GM18951 (cell line): ENCODE data around the gene SHANK1.

ENCODE experiments used
- POLR2A ChIP-seq: IDR thresholded peaks from 4 replicates; pipeline ENCODE4 v1.6.1; 2011; ENCODE audit warnings: mild to moderate bottlenecking; ENCODE audit not compliant: insufficient read length, insufficient read depth; ENCODE audit errors: extremely low read depth
- in situ Hi-C: fragments of 300-500 bp; cut with MboI; formaldehyde crosslinking; loops from one replicate; pipeline ENCODE4 v1.12.0; 2022; ENCODE audit warnings: low sequenced_read_pairs, mixed read lengths, inconsistent platforms; ENCODE audit not compliant: unreplicated experiment

SHANK1 gene

GRCh38 chr19:50713556-50714236 lies 5.9 kb downstream of the SHANK1 start:
- in situ Hi-C loops: no loop called here
- TF ChIP-seq POLR2A: no peak

GRCh38 chr19:50712833-50713232 lies 6.8 kb downstream of the SHANK1 start:
- in situ Hi-C loops: no loop called here
- TF ChIP-seq POLR2A: no peak

- in situ Hi-C loops: no loop called here
- no peak for TF ChIP-seq POLR2A
These were observed 7.8 kb downstream of the SHANK1 start for GRCh38 chr19:50711805-50712204.

GRCh38 chr19:50711196-50711595 lies 8.4 kb downstream of the SHANK1 start:
- in situ Hi-C loops: no loop called here
- TF ChIP-seq POLR2A: no peak

- TF ChIP-seq POLR2A: no peak
- in situ Hi-C loops: no loop called here
These were observed 9.0 kb downstream of the SHANK1 start for GRCh38 chr19:50710612-50711011.

- in situ Hi-C loops: no loop called here
- no peak for TF ChIP-seq POLR2A
These were observed 9.5 kb downstream of the SHANK1 start for GRCh38 chr19:50710094-50710493.

GRCh38 chr19:50708179-50708879 lies 11.3 kb downstream of the SHANK1 start:
- in situ Hi-C loops: no loop called here

GRCh38 chr19:50706387-50706786 lies 13.2 kb downstream of the SHANK1 start:
- in situ Hi-C loops: no loop called here

More at GRCh38 chr19:50708179-50708879, 11.3 kb downstream of the SHANK1 start:
- no peak for TF ChIP-seq POLR2A

GRCh38 chr19:50705422-50706019 lies 14.1 kb downstream of the SHANK1 start:
- TF ChIP-seq POLR2A: no peak
- in situ Hi-C loops: no loop called here

More at GRCh38 chr19:50706387-50706786, 13.2 kb downstream of the SHANK1 start:
- TF ChIP-seq POLR2A: no peak

GRCh38 chr19:50703915-50704796 lies 15.4 kb downstream of the SHANK1 start:
- in situ Hi-C loops: no loop called here
- TF ChIP-seq POLR2A: no peak

GRCh38 chr19:50702871-50703829 lies 16.5 kb downstream of the SHANK1 start:
- no peak for TF ChIP-seq POLR2A
- in situ Hi-C loops: no loop called here
